IPS-15b (cell line): ENCODE data around the gene APLP2.
"Not testable (repeated sequence)": the region's sequence is repeated elsewhere in the genome, so short reads cannot be mapped to it uniquely, and the experiment has no call there.

Experiments used
- H3K27me3 ChIP-seq: one replicate; pipeline ENCODE4 v1.6.1; 2013; ENCODE audit warnings: low read length; ENCODE audit not compliant: control insufficient read depth, insufficient read depth
- H3K36me3 ChIP-seq: one replicate; pipeline ENCODE4 v1.6.1; 2013; ENCODE audit warnings: low read length; ENCODE audit not compliant: control insufficient read depth, insufficient read depth
- H3K4me1 ChIP-seq: one replicate; pipeline ENCODE4 v1.6.1; 2013; ENCODE audit warnings: mild to moderate bottlenecking, low read length; ENCODE audit not compliant: control insufficient read depth, insufficient read depth
- H3K4me3 ChIP-seq: one replicate; pipeline ENCODE4 v1.5.1; 2013; ENCODE audit warnings: low read depth, low read length
- H3K9ac ChIP-seq: one replicate; pipeline ENCODE4 v1.6.1; 2013; ENCODE audit warnings: low read depth, mild to moderate bottlenecking, low read length
- H3K9me3 ChIP-seq: one replicate; pipeline ENCODE4 v1.6.1; 2013; ENCODE audit warnings: mild to moderate bottlenecking, low read length; ENCODE audit not compliant: control insufficient read depth, insufficient read depth

Gene APLP2

GRCh38 chr11:130181295-130182272 lies 111.9 kb downstream of the APLP2 start:
- Histone ChIP-seq H3K9ac (no peak overlapping the region), H3K36me3 (no peaks in the 10 kb centered on the region), H3K27me3 (no peaks in the 10 kb centered on the region), H3K4me3 (no peak overlapping the region), H3K9me3 (no peaks in the 10 kb centered on the region), H3K4me1 (no peaks in the 10 kb centered on the region)

GRCh38 chr11:130183878-130184610 lies 114.3 kb downstream of the APLP2 start:
- no peak overlapping the region for H3K4me3 ChIP-seq
- H3K27me3 ChIP-seq, result no peaks in the 10 kb centered on the region
- no peaks in the 10 kb centered on the region for H3K4me1 ChIP-seq
- no peak overlapping the region for H3K9ac ChIP-seq
- no peaks in the 10 kb centered on the region for H3K36me3 ChIP-seq
- no peaks in the 10 kb centered on the region for H3K9me3 ChIP-seq

GRCh38 chr11:130187096-130187495 lies 117.4 kb downstream of the APLP2 start:
- Histone ChIP-seq H3K9ac (no peak overlapping the region), H3K27me3 (no peaks in the 10 kb centered on the region), H3K9me3 (no peaks in the 10 kb centered on the region), H3K36me3 (no peaks in the 10 kb centered on the region), H3K4me3 (no peak overlapping the region), H3K4me1 (no peaks in the 10 kb centered on the region)

- H3K4me1 ChIP-seq, result no peaks in the 10 kb centered on the region
- H3K4me3 ChIP-seq, result no peak overlapping the region
- no peaks in the 10 kb centered on the region for H3K9me3 ChIP-seq
- H3K36me3 ChIP-seq, result no peaks in the 10 kb centered on the region
- H3K9ac ChIP-seq, result no peak overlapping the region
- H3K27me3 ChIP-seq, result no peaks in the 10 kb centered on the region
These were observed 118.4 kb downstream of the APLP2 start for GRCh38 chr11:130188047-130188446.

GRCh38 chr11:130188585-130189347 lies 119.1 kb downstream of the APLP2 start:
- Histone ChIP-seq H3K9me3 (no peaks in the 10 kb centered on the region), H3K4me1 (no peaks in the 10 kb centered on the region), H3K9ac (no peak overlapping the region), H3K4me3 (no peak overlapping the region), H3K36me3 (no peaks in the 10 kb centered on the region), H3K27me3 (no peaks in the 10 kb centered on the region)

- no peaks in the 10 kb centered on the region for H3K4me1 ChIP-seq
- peaks cover 3% of the 10 kb centered on the region for H3K36me3 ChIP-seq
- no peaks in the 10 kb centered on the region for H3K27me3 ChIP-seq
- no peak overlapping the region for H3K4me3 ChIP-seq
- H3K9ac ChIP-seq, result no peak overlapping the region
- no peaks in the 10 kb centered on the region for H3K9me3 ChIP-seq
These were observed 120.0 kb downstream of the APLP2 start for GRCh38 chr11:130189492-130190210.

- no peaks in the 10 kb centered on the region for H3K4me1 ChIP-seq
- H3K4me3 ChIP-seq, result no peak overlapping the region
- H3K9ac ChIP-seq, result no peak overlapping the region
- no peaks in the 10 kb centered on the region for H3K27me3 ChIP-seq
- H3K9me3 ChIP-seq, result no peaks in the 10 kb centered on the region
- peaks cover 3% of the 10 kb centered on the region for H3K36me3 ChIP-seq
These were observed 120.7 kb downstream of the APLP2 start for GRCh38 chr11:130190371-130190881.

- Histone ChIP-seq H3K9ac (no peak overlapping the region), H3K4me1 (no peaks in the 10 kb centered on the region), H3K4me3 (no peak overlapping the region), H3K9me3 (no peaks in the 10 kb centered on the region), H3K27me3 (no peaks in the 10 kb centered on the region), H3K36me3 (peaks cover 3% of the 10 kb centered on the region)
These were observed 122.2 kb downstream of the APLP2 start for GRCh38 chr11:130191896-130192295.

GRCh38 chr11:130192845-130193267 lies 123.2 kb downstream of the APLP2 start:
- Histone ChIP-seq H3K4me1 (no peaks in the 10 kb centered on the region), H3K27me3 (no peaks in the 10 kb centered on the region), H3K4me3 (no peak overlapping the region), H3K9ac (no peak overlapping the region), H3K36me3 (peaks cover 3% of the 10 kb centered on the region), H3K9me3 (no peaks in the 10 kb centered on the region)

GRCh38 chr11:130193551-130193950 lies 123.9 kb downstream of the APLP2 start:
- not testable (repeated sequence) for H3K4me3 ChIP-seq, H3K27me3 ChIP-seq, H3K36me3 ChIP-seq, H3K9ac ChIP-seq, H3K9me3 ChIP-seq, H3K4me1 ChIP-seq
